Osteoblast (primary cell): ENCODE results near the gene NADSYN1. TPM values are rescaled to one million over a fixed set of nuclear protein-coding genes. Genes with fewer than 3 reads are reported as not detected.

Experiments used
- DNase-seq: peaks from one replicate; pipeline ENCODE4 v3.0.0; 2011; ENCODE audit warnings: low spot score, mixed read lengths; ENCODE audit not compliant: insufficient read length; ENCODE audit errors: missing footprints
- H2AFZ ChIP-seq: 2 replicates; pipeline ENCODE4 v1.6.0; 2011; ENCODE audit warnings: mild to moderate bottlenecking, low read length
- H3K27ac ChIP-seq: 2 replicates; pipeline ENCODE4 v1.5.1; 2011; ENCODE audit warnings: mild to moderate bottlenecking, low read depth, low read length, moderate library complexity
- H3K27me3 ChIP-seq: 2 replicates; pipeline ENCODE4 v1.6.0; 2012; ENCODE audit warnings: mild to moderate bottlenecking, control low read depth, inconsistent platforms, low read length, moderate library complexity; ENCODE audit not compliant: insufficient read depth
- H3K36me3 ChIP-seq: 2 replicates; pipeline ENCODE4 v1.5.1; 2011; ENCODE audit warnings: mild to moderate bottlenecking, low read length, control low read depth, moderate library complexity; ENCODE audit not compliant: insufficient read depth
- H3K4me1 ChIP-seq: 2 replicates; pipeline ENCODE4 v1.5.1; 2011; ENCODE audit warnings: mild to moderate bottlenecking, low read length, control low read depth, moderate library complexity; ENCODE audit not compliant: insufficient read depth
- H3K4me2 ChIP-seq: 2 replicates; pipeline ENCODE4 v1.6.0; 2011; ENCODE audit warnings: mild to moderate bottlenecking, low read length; ENCODE audit not compliant: insufficient read depth
- H3K4me3 ChIP-seq: fragments of 200-600 bp; sonication (generic); 3 replicates; pipeline ENCODE4 v1.5.1; 2012; ENCODE audit warnings: mild to moderate bottlenecking, low read length, inconsistent platforms; ENCODE audit not compliant: insufficient read depth
- H3K79me2 ChIP-seq: 2 replicates; pipeline ENCODE4 v1.6.0; 2012; ENCODE audit warnings: mild to moderate bottlenecking, low read length, control low read depth, inconsistent platforms; ENCODE audit not compliant: insufficient read depth
- H3K9me3 ChIP-seq: 2 replicates; pipeline ENCODE4 v1.5.1; 2011; ENCODE audit warnings: low read depth, low read length, control low read depth
- H4K20me1 ChIP-seq: 2 replicates; pipeline ENCODE4 v1.6.0; 2012; ENCODE audit warnings: mild to moderate bottlenecking, low read length, control low read depth; ENCODE audit not compliant: insufficient read depth
- CTCF ChIP-seq: IDR thresholded peaks from 2 replicates; pipeline ENCODE4 v1.5.1; 2011; ENCODE audit warnings: mild to moderate bottlenecking, low read depth, low read length, moderate library complexity; ENCODE audit errors: extremely low read depth
- total RNA-seq: library from RNA; depleted of rRNA; stranded (reverse); fragments of >200 nt; gene quantifications from 2 replicates; pipeline ENCODE4 v1.2.3, GENCODE V29; 2012

Gene NADSYN1
- total RNA-seq, 1 donor = 81.1 TPM

GRCh38 chr11:71495286-71496230 is 42.6 kb downstream of the NADSYN1 start:
- DNase-seq = no peak

GRCh38 chr11:71496421-71496820 is 43.4 kb downstream of the NADSYN1 start:
- H3K4me3 ChIP-seq = no peak overlapping the region
- no peaks in the 10 kb centered on the region for H3K4me1 ChIP-seq
- no peak for TF ChIP-seq CTCF
- H3K36me3 ChIP-seq = peaks cover 32% of the 10 kb centered on the region
- DNase-seq = no peak
- no peak overlapping the region for H2AFZ ChIP-seq
- no peaks in the 10 kb centered on the region for H3K27me3 ChIP-seq
- no peak overlapping the region for H3K27ac ChIP-seq
- H4K20me1 ChIP-seq = peaks cover 2% of the 10 kb centered on the region
- H3K4me2 ChIP-seq = no peak overlapping the region
- H3K79me2 ChIP-seq = no peaks in the 10 kb centered on the region
- no peaks in the 10 kb centered on the region for H3K9me3 ChIP-seq

More at GRCh38 chr11:71495286-71496230, 42.6 kb downstream of the NADSYN1 start:
- Histone ChIP-seq H3K27me3 (no peaks in the 10 kb centered on the region), H3K27ac (no peak overlapping the region), H3K79me2 (no peaks in the 10 kb centered on the region), H3K9me3 (no peaks in the 10 kb centered on the region), H3K4me2 (no peak overlapping the region), H2AFZ (no peak overlapping the region), H3K36me3 (peaks cover 35% of the 10 kb centered on the region), H4K20me1 (peaks cover 2% of the 10 kb centered on the region), H3K4me1 (no peaks in the 10 kb centered on the region), H3K4me3 (no peak overlapping the region)
- no peak for TF ChIP-seq CTCF

GRCh38 chr11:71498091-71498490 is 45.1 kb downstream of the NADSYN1 start:
- Histone ChIP-seq H3K27me3 (no peaks in the 10 kb centered on the region), H2AFZ (no peak overlapping the region), H4K20me1 (no peaks in the 10 kb centered on the region), H3K79me2 (no peaks in the 10 kb centered on the region), H3K4me2 (no peak overlapping the region), H3K27ac (no peak overlapping the region), H3K36me3 (peaks cover 33% of the 10 kb centered on the region), H3K9me3 (no peaks in the 10 kb centered on the region), H3K4me1 (no peaks in the 10 kb centered on the region), H3K4me3 (no peak overlapping the region)
- no peak for DNase-seq
- TF ChIP-seq CTCF = no peak

- no peak for TF ChIP-seq CTCF
- no peak overlapping the region for H3K27ac ChIP-seq
- no peak overlapping the region for H2AFZ ChIP-seq
- H4K20me1 ChIP-seq = no peaks in the 10 kb centered on the region
- no peaks in the 10 kb centered on the region for H3K4me1 ChIP-seq
- no peaks in the 10 kb centered on the region for H3K9me3 ChIP-seq
- no peak overlapping the region for H3K4me2 ChIP-seq
- H3K27me3 ChIP-seq = no peaks in the 10 kb centered on the region
- no peaks in the 10 kb centered on the region for H3K79me2 ChIP-seq
- no peak overlapping the region for H3K4me3 ChIP-seq
- peaks cover 27% of the 10 kb centered on the region for H3K36me3 ChIP-seq
- no peak for DNase-seq
These were observed 46.1 kb downstream of the NADSYN1 start for GRCh38 chr11:71499125-71499524.
